ENCODE results near the gene GPR55. TPM values are rescaled to one million over a fixed set of nuclear protein-coding genes. Genes with fewer than 3 reads are reported as not detected.

GPR55 gene
- polyA plus RNA-seq, 1 donor from 2014 or later = not detected

DNA sequence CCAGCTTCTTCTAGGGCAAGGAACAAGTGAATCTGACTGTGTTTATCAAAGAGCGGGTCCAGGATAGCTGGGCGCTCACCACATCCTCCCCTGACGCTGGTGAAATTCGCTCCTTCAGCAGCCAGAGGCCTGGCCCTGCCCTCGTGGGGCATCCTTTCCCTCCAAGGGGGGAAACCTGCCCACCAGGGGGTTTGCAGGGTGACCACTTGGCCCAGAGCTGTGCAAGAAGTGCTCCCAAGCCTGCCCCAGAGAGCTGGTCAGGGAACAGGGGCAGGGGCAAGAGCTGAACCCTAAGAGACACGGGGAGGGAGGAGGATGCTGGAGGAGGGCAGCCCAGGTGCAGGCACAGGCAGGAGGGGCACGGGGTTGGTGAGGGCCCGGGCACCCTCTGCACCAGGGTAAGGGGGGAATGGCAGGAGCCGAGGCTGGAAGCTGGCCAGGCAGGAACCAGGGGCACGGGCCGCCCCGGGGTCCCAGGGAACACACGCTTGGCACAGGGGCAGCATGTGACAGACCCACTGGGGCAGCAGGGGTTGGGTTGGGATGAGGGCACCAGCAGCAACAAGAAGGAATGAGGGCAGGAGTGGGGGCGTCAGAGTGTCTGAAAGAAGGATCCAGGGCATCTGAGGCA lies 2.8 kb upstream of the GPR55 start:
- H3K4me3 ChIP-seq (ENCODE audit: low read length) = no peak overlapping the region
- no peaks in the 10 kb centered on the region for H3F3A ChIP-seq (ENCODE audit: insufficient read depth, low read length, poor library complexity, severe bottlenecking)
- H3K36me3 ChIP-seq (ENCODE audit: insufficient read depth, low read length) = no peaks in the 10 kb centered on the region
- H3K9me2 ChIP-seq (ENCODE audit: insufficient read depth, low read length) = no peaks in the 10 kb centered on the region
- H3K27ac ChIP-seq (ENCODE audit: low read length) = no peak overlapping the region
- no peak for TF ChIP-seq POLR2AphosphoS5 (IDR thresholded peaks at IDR 0.05)
- no peaks in the 10 kb centered on the region for H4K20me1 ChIP-seq (ENCODE audit: insufficient read depth)
- no peak overlapping the region for H2AFZ ChIP-seq (ENCODE audit: low read depth, low read length)
- H3K27me3 ChIP-seq (ENCODE audit: insufficient read depth, low read depth, low read length) = no peaks in the 10 kb centered on the region
- H3K9ac ChIP-seq (ENCODE audit: low read length) = no peak overlapping the region
- no peak overlapping the region for H3K4me2 ChIP-seq (ENCODE audit: low read length)
- no peaks in the 10 kb centered on the region for H3K9me3 ChIP-seq (ENCODE audit: low read length)
- no peaks in the 10 kb centered on the region for H3K79me2 ChIP-seq (replicated peaks; ENCODE audit: insufficient read depth, low read length)

DNA sequence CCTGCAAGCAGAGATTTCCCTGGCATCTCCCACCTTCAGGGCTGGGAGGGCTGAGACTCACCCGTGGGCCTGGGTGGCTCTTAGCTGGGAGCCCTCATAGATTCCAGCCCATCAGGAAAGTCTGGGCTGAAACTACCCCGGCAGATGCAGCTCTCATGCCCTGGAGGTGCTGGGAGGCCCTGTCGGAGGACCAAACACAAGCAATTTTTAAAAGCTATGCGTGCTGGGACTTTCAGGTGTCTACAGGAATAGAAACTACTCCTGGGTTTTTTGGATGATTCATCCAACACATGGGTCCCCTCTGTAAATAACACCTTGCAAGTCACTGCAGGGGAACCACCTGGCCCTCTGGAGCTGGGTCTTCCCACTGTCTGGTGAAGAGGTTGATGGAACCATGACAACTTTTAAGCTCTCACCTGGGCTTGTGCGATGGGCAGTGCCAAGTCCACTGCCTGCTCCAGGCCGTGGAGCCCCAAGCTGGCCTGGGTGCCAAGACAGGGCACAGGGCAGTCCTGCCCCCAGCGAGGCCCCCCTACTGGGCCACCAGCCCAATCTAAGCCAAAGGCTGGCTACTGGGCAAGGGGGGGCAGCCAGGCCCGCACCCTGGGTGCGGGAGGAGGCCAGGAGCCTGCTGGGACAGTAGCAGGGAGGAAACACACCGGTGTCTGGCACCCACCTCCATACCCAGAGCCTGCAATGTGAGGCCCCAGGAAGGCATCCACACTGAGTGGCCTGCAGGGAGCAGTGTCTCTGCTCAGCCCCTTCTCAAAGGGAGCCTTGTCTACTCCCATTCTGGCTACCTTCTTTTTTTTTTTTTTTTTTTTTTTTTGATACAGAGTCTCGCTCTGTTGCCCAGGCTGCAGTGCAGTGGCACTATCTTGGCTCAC lies 1.1 kb upstream of the GPR55 start:
- Histone ChIP-seq H4K20me1 (ENCODE audit: insufficient read depth) (no peaks in the 10 kb centered on the region), H3K36me3 (ENCODE audit: insufficient read depth, low read length) (no peaks in the 10 kb centered on the region), H3K9ac (ENCODE audit: low read length) (no peak overlapping the region), H3K4me2 (ENCODE audit: low read length) (no peak overlapping the region), H3K79me2 (replicated peaks; ENCODE audit: insufficient read depth, low read length) (no peaks in the 10 kb centered on the region), H2AFZ (ENCODE audit: low read depth, low read length) (no peak overlapping the region), H3F3A (ENCODE audit: insufficient read depth, low read length, poor library complexity, severe bottlenecking) (no peaks in the 10 kb centered on the region), H3K9me2 (ENCODE audit: insufficient read depth, low read length) (no peaks in the 10 kb centered on the region), H3K27me3 (ENCODE audit: insufficient read depth, low read depth, low read length) (no peaks in the 10 kb centered on the region), H3K9me3 (ENCODE audit: low read length) (no peaks in the 10 kb centered on the region), H3K4me3 (ENCODE audit: low read length) (no peak overlapping the region), H3K27ac (ENCODE audit: low read length) (no peak overlapping the region)
- TF ChIP-seq MXI1 (conservative IDR thresholded peaks at IDR 0.05; ENCODE audit: poor library complexity, severe bottlenecking) = no peak
- no peak for TF ChIP-seq TAF1 (IDR thresholded peaks at IDR 0.05; ENCODE audit: low read depth)
- no peak for TF ChIP-seq RAD21 (conservative IDR thresholded peaks at IDR 0.05)
- TF ChIP-seq EP300 (conservative IDR thresholded peaks at IDR 0.05; ENCODE audit: poor library complexity, severe bottlenecking) = no peak

- Histone ChIP-seq H3K27ac (ENCODE audit: low read length) (no peak overlapping the region), H3K9ac (ENCODE audit: low read length) (no peak overlapping the region), H3K79me2 (replicated peaks; ENCODE audit: insufficient read depth, low read length) (no peaks in the 10 kb centered on the region), H3K9me3 (ENCODE audit: low read length) (no peaks in the 10 kb centered on the region), H3K27me3 (ENCODE audit: insufficient read depth, low read depth, low read length) (no peaks in the 10 kb centered on the region), H3F3A (ENCODE audit: insufficient read depth, low read length, poor library complexity, severe bottlenecking) (no peaks in the 10 kb centered on the region), H3K4me2 (ENCODE audit: low read length) (no peak overlapping the region), H2AFZ (ENCODE audit: low read depth, low read length) (no peak overlapping the region), H3K36me3 (ENCODE audit: insufficient read depth, low read length) (no peaks in the 10 kb centered on the region), H4K20me1 (ENCODE audit: insufficient read depth) (no peaks in the 10 kb centered on the region), H3K9me2 (ENCODE audit: insufficient read depth, low read length) (no peaks in the 10 kb centered on the region), H3K4me3 (ENCODE audit: low read length) (no peak overlapping the region)
- TF ChIP-seq RAD21 (conservative IDR thresholded peaks at IDR 0.05) (no peak), CTCF (IDR thresholded peaks at IDR 0.05; ENCODE audit: poor library complexity, severe bottlenecking) (no peak), POLR2AphosphoS5 (IDR thresholded peaks at IDR 0.05) (no peak), EZH2 (IDR thresholded peaks at IDR 0.05; ENCODE audit: borderline replicate concordance, insufficient read depth, low read length, poor library complexity, severe bottlenecking) (no peak), EP300 (conservative IDR thresholded peaks at IDR 0.05; ENCODE audit: poor library complexity, severe bottlenecking) (no peak), MXI1 (conservative IDR thresholded peaks at IDR 0.05; ENCODE audit: poor library complexity, severe bottlenecking) (no peak), TAF1 (IDR thresholded peaks at IDR 0.05; ENCODE audit: low read depth) (no peak), SMC3 (conservative IDR thresholded peaks at IDR 0.05; ENCODE audit: poor library complexity) (no peak)
- TF ChIP-seq, protein P1, sequence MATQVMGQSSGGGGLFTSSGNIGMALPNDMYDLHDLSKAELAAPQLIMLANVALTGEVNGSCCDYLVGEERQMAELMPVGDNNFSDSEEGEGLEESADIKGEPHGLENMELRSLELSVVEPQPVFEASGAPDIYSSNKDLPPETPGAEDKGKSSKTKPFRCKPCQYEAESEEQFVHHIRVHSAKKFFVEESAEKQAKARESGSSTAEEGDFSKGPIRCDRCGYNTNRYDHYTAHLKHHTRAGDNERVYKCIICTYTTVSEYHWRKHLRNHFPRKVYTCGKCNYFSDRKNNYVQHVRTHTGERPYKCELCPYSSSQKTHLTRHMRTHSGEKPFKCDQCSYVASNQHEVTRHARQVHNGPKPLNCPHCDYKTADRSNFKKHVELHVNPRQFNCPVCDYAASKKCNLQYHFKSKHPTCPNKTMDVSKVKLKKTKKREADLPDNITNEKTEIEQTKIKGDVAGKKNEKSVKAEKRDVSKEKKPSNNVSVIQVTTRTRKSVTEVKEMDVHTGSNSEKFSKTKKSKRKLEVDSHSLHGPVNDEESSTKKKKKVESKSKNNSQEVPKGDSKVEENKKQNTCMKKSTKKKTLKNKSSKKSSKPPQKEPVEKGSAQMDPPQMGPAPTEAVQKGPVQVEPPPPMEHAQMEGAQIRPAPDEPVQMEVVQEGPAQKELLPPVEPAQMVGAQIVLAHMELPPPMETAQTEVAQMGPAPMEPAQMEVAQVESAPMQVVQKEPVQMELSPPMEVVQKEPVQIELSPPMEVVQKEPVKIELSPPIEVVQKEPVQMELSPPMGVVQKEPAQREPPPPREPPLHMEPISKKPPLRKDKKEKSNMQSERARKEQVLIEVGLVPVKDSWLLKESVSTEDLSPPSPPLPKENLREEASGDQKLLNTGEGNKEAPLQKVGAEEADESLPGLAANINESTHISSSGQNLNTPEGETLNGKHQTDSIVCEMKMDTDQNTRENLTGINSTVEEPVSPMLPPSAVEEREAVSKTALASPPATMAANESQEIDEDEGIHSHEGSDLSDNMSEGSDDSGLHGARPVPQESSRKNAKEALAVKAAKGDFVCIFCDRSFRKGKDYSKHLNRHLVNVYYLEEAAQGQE (IDR thresholded peaks at IDR 0.05; ENCODE audit: borderline replicate concordance) = no peak
Observed at GRCh38 chr2:230925443-230925878, 419 bp upstream of the GPR55 start.

Data from neural cell (in vitro differentiated cells).